IPS-20b (cell line): ENCODE results near the gene MTFMT.

Experiments
- H3K27ac ChIP-seq: one replicate; pipeline ENCODE4 v1.5.1; 2013; ENCODE audit warnings: low read length
- H3K27me3 ChIP-seq: 2 replicates; pipeline ENCODE4 v1.6.1; 2013; ENCODE audit warnings: mild to moderate bottlenecking, low read length, inconsistent platforms; ENCODE audit not compliant: insufficient read depth
- H3K36me3 ChIP-seq: 2 replicates; pipeline ENCODE4 v1.6.1; 2013; ENCODE audit warnings: low read depth, mild to moderate bottlenecking, inconsistent platforms, low read length, moderate library complexity; ENCODE audit not compliant: insufficient read depth
- H3K4me1 ChIP-seq: 2 replicates; pipeline ENCODE4 v1.6.1; 2013; ENCODE audit warnings: mild to moderate bottlenecking, control low read depth, inconsistent platforms, low read length, moderate library complexity; ENCODE audit not compliant: insufficient read depth
- H3K4me3 ChIP-seq: 2 replicates; pipeline ENCODE4 v1.5.1; 2013; ENCODE audit warnings: mild to moderate bottlenecking, low read length, inconsistent platforms
- H3K9ac ChIP-seq: 2 replicates; pipeline ENCODE4 v1.6.1; 2013; ENCODE audit warnings: low read depth, mild to moderate bottlenecking, inconsistent platforms, low read length, moderate library complexity
- H3K9me3 ChIP-seq: 2 replicates; pipeline ENCODE4 v1.6.1; 2013; ENCODE audit warnings: mild to moderate bottlenecking, low read depth, low read length, inconsistent platforms; ENCODE audit not compliant: insufficient read depth

MTFMT gene

GRCh38 chr15:65059369-65059750 lies 29.9 kb upstream of the MTFMT start:
- Histone ChIP-seq H3K9ac (no peak overlapping the region), H3K36me3 (no peaks in the 10 kb centered on the region), H3K27ac (no peak overlapping the region), H3K9me3 (no peaks in the 10 kb centered on the region), H3K4me3 (no peak overlapping the region), H3K4me1 (no peaks in the 10 kb centered on the region), H3K27me3 (no peaks in the 10 kb centered on the region)

GRCh38 chr15:65058394-65059368 lies 29.2 kb upstream of the MTFMT start:
- no peaks in the 10 kb centered on the region for H3K4me1 ChIP-seq
- no peaks in the 10 kb centered on the region for H3K36me3 ChIP-seq
- no peak overlapping the region for H3K4me3 ChIP-seq
- no peaks in the 10 kb centered on the region for H3K27me3 ChIP-seq
- H3K9ac ChIP-seq = no peak overlapping the region
- no peak overlapping the region for H3K27ac ChIP-seq
- no peaks in the 10 kb centered on the region for H3K9me3 ChIP-seq

- Histone ChIP-seq H3K9ac (no peak overlapping the region), H3K27ac (no peak overlapping the region), H3K9me3 (no peaks in the 10 kb centered on the region), H3K4me1 (no peaks in the 10 kb centered on the region), H3K4me3 (no peak overlapping the region), H3K36me3 (no peaks in the 10 kb centered on the region), H3K27me3 (no peaks in the 10 kb centered on the region)
Measured at GRCh38 chr15:65057549-65057940, 28.1 kb upstream of the MTFMT start.

GRCh38 chr15:65056868-65057548 lies 27.6 kb upstream of the MTFMT start:
- no peak overlapping the region for H3K4me3 ChIP-seq
- no peak overlapping the region for H3K27ac ChIP-seq
- no peaks in the 10 kb centered on the region for H3K36me3 ChIP-seq
- H3K9me3 ChIP-seq = no peaks in the 10 kb centered on the region
- no peaks in the 10 kb centered on the region for H3K27me3 ChIP-seq
- no peaks in the 10 kb centered on the region for H3K4me1 ChIP-seq
- H3K9ac ChIP-seq = no peak overlapping the region

GRCh38 chr15:65056106-65056505 lies 26.7 kb upstream of the MTFMT start:
- H3K4me3 ChIP-seq = no peak overlapping the region
- H3K36me3 ChIP-seq = no peaks in the 10 kb centered on the region
- no peak overlapping the region for H3K9ac ChIP-seq
- H3K27me3 ChIP-seq = no peaks in the 10 kb centered on the region
- no peaks in the 10 kb centered on the region for H3K9me3 ChIP-seq
- H3K27ac ChIP-seq = no peak overlapping the region
- H3K4me1 ChIP-seq = no peaks in the 10 kb centered on the region

- Histone ChIP-seq H3K4me1 (no peaks in the 10 kb centered on the region), H3K27ac (no peak overlapping the region), H3K36me3 (no peaks in the 10 kb centered on the region), H3K27me3 (no peaks in the 10 kb centered on the region), H3K4me3 (no peak overlapping the region), H3K9me3 (no peaks in the 10 kb centered on the region), H3K9ac (no peak overlapping the region)
Measured at GRCh38 chr15:65055201-65055870, 25.9 kb upstream of the MTFMT start.

GRCh38 chr15:65054333-65055200 lies 25.1 kb upstream of the MTFMT start:
- Histone ChIP-seq H3K9ac (no peak overlapping the region), H3K4me3 (no peak overlapping the region), H3K27me3 (no peaks in the 10 kb centered on the region), H3K9me3 (no peaks in the 10 kb centered on the region), H3K27ac (no peak overlapping the region), H3K36me3 (no peaks in the 10 kb centered on the region), H3K4me1 (no peaks in the 10 kb centered on the region)

- Histone ChIP-seq H3K27me3 (no peaks in the 10 kb centered on the region), H3K4me1 (no peaks in the 10 kb centered on the region)
Measured at GRCh38 chr15:65052956-65053355, 23.5 kb upstream of the MTFMT start.

GRCh38 chr15:65051266-65051665 lies 21.8 kb upstream of the MTFMT start:
- H3K4me3 ChIP-seq = no peak overlapping the region
- no peaks in the 10 kb centered on the region for H3K27me3 ChIP-seq
- no peak overlapping the region for H3K9ac ChIP-seq
- H3K9me3 ChIP-seq = no peaks in the 10 kb centered on the region
- H3K27ac ChIP-seq = no peak overlapping the region
- no peaks in the 10 kb centered on the region for H3K36me3 ChIP-seq
- no peaks in the 10 kb centered on the region for H3K4me1 ChIP-seq

More at GRCh38 chr15:65052956-65053355, 23.5 kb upstream of the MTFMT start:
- Histone ChIP-seq H3K4me3 (no peak overlapping the region), H3K27ac (no peak overlapping the region), H3K9ac (no peak overlapping the region), H3K9me3 (no peaks in the 10 kb centered on the region), H3K36me3 (no peaks in the 10 kb centered on the region)

GRCh38 chr15:65050270-65050669 lies 20.8 kb upstream of the MTFMT start:
- no peaks in the 10 kb centered on the region for H3K36me3 ChIP-seq
- H3K4me1 ChIP-seq = no peaks in the 10 kb centered on the region
- H3K27me3 ChIP-seq = no peaks in the 10 kb centered on the region
- H3K27ac ChIP-seq = no peak overlapping the region
- no peak overlapping the region for H3K9ac ChIP-seq
- H3K4me3 ChIP-seq = no peak overlapping the region
- no peaks in the 10 kb centered on the region for H3K9me3 ChIP-seq

GRCh38 chr15:65049418-65049840 lies 20.0 kb upstream of the MTFMT start:
- Histone ChIP-seq H3K27me3 (no peaks in the 10 kb centered on the region), H3K36me3 (no peaks in the 10 kb centered on the region), H3K9me3 (no peaks in the 10 kb centered on the region), H3K27ac (no peak overlapping the region), H3K4me1 (no peaks in the 10 kb centered on the region), H3K4me3 (peak overlapping the region; percentile 60), H3K9ac (no peak overlapping the region)
